Measurements from ENCODE around the gene CD99L2. TPM values are rescaled to one million over a fixed set of nuclear protein-coding genes. Genes with fewer than 3 reads are reported as not detected.

Gene CD99L2
- total RNA-seq, 1 donor from 2014 or later: 15.7 TPM

GRCh38 chrX:150766351-150767044 is 132.0 kb downstream of the CD99L2 start:
- intact Hi-C loops (cut with micrococcal nuclease): loop anchor here (10.0 kb wide), 1 partner anchor 628 kb away; the partner anchor contains the start of gene VMA21

GRCh38 chrX:150765782-150766350 is 132.6 kb downstream of the CD99L2 start:
- intact Hi-C loops (cut with micrococcal nuclease): loop anchor here (10.0 kb wide), 1 partner anchor 629 kb away; the partner anchor contains the start of gene VMA21

- intact Hi-C loops (cut with micrococcal nuclease): loop anchor here (10.0 kb wide), 1 partner anchor 630 kb away; the partner anchor contains the start of gene VMA21
These were observed 133.2 kb downstream of the CD99L2 start for GRCh38 chrX:150765237-150765636.

GRCh38 chrX:150763810-150764209 is 134.7 kb downstream of the CD99L2 start:
- intact Hi-C loops (cut with micrococcal nuclease): loop anchor here (10.0 kb wide), 1 partner anchor 631 kb away; the partner anchor contains the start of gene VMA21

- intact Hi-C loops (cut with micrococcal nuclease): loop anchor here (10.0 kb wide), 1 partner anchor 631 kb away; the partner anchor contains the start of gene VMA21
These were observed 135.1 kb downstream of the CD99L2 start for GRCh38 chrX:150763303-150763797.

GRCh38 chrX:150762258-150763165 is 136.0 kb downstream of the CD99L2 start:
- intact Hi-C loops (cut with micrococcal nuclease): loop anchor here (10.0 kb wide), 1 partner anchor 632 kb away; the partner anchor contains the start of gene VMA21

- intact Hi-C loops (cut with micrococcal nuclease): loop anchor here (10.0 kb wide), 1 partner anchor 633 kb away; the partner anchor contains the start of gene VMA21
These were observed 136.7 kb downstream of the CD99L2 start for GRCh38 chrX:150761819-150762216.

- intact Hi-C loops (cut with micrococcal nuclease): loop anchor here (10.0 kb wide), 1 partner anchor 634 kb away; the partner anchor contains the start of gene VMA21
These were observed 137.2 kb downstream of the CD99L2 start for GRCh38 chrX:150761176-150761818.

GRCh38 chrX:150759568-150760416 is 138.7 kb downstream of the CD99L2 start:
- intact Hi-C loops (cut with micrococcal nuclease): loop anchor here (10.0 kb wide), 1 partner anchor 635 kb away; the partner anchor contains the start of gene VMA21

GRCh38 chrX:150757371-150757770 is 141.1 kb downstream of the CD99L2 start:
- intact Hi-C loops (cut with micrococcal nuclease): no loop called here

- intact Hi-C loops (cut with micrococcal nuclease): no loop called here
These were observed 144.5 kb downstream of the CD99L2 start for GRCh38 chrX:150753968-150754367.

GRCh38 chrX:150753357-150753756 is 145.1 kb downstream of the CD99L2 start:
- intact Hi-C loops (cut with micrococcal nuclease): no loop called here

- intact Hi-C loops (cut with micrococcal nuclease): no loop called here
These were observed 146.3 kb downstream of the CD99L2 start for GRCh38 chrX:150752124-150752523.

- intact Hi-C loops (cut with micrococcal nuclease): no loop called here
These were observed 162.0 kb downstream of the CD99L2 start for GRCh38 chrX:150736475-150736874.

- intact Hi-C loops (cut with micrococcal nuclease): no loop called here
These were observed 166.7 kb downstream of the CD99L2 start for GRCh38 chrX:150731795-150732194.

- intact Hi-C loops (cut with micrococcal nuclease): no loop called here
These were observed 167.7 kb downstream of the CD99L2 start for GRCh38 chrX:150730719-150731118.

- intact Hi-C loops (cut with micrococcal nuclease): no loop called here
These were observed 168.5 kb downstream of the CD99L2 start for GRCh38 chrX:150729956-150730355.

- intact Hi-C loops (cut with micrococcal nuclease): loop anchor here (5.0 kb wide), 2 partner anchors 142 to 757 kb away; no protein-coding TSS in a partner anchor
These were observed 178.8 kb downstream of the CD99L2 start for GRCh38 chrX:150719621-150720020.

All from T-helper 1 cell treated with Interleukin-12 subunit alpha and Interleukin-12 subunit beta and Interleukin-4 antibody, amounts not matched to agents 30 ng/mL and 1 ng/mL, for 36 hours (primary cell).